Erythroblast (primary cell): ENCODE measurements around the gene ZNF254.

Source experiments
- GATA1 ChIP-seq: IDR thresholded peaks from 2 replicates; pipeline ENCODE4 v1.6.1; 2011; ENCODE audit warnings: low read depth, mild to moderate bottlenecking, control low read depth, low read length, moderate library complexity
- POLR2A ChIP-seq: IDR thresholded peaks from 2 replicates; pipeline ENCODE4 v1.6.1; 2011; ENCODE audit warnings: mild to moderate bottlenecking, low read length

GRCh38 chr19:24046550-24046949, 40.4 kb upstream of the ZNF254 start:
- no peak for TF ChIP-seq POLR2A
- TF ChIP-seq GATA1 = no peak
